GM18909 (cell line): ENCODE data around the gene CADPS2.

Source experiments
- ATAC-seq: cut with Tn5 transposase; IDR thresholded peaks from one replicate; pipeline ENCODE4 v1.9.1; 2021; ENCODE audit warnings: mild to moderate bottlenecking; ENCODE audit not compliant: unreplicated experiment, poor library complexity

CADPS2 gene

DNA sequence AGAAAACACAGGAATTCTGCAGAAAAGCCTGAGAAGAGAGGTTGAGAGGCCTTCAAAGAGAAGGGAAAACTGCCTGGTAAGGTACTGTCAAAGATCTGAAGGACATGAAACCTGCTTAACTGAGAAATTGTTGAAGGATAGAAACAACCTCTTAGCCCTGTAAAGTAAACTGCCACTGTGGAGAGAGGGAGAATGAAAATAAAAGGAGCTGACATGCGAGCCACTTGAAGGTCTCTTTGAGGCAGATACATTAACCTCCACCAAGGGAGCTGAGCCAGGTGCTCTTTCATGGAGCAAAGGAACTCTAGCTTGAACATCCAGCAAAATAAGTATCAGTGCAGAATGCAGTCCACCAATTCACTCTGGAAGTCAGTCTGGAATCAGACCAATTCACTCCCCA is 472.9 kb downstream of the CADPS2 start:
- ATAC-seq: no peak

DNA sequence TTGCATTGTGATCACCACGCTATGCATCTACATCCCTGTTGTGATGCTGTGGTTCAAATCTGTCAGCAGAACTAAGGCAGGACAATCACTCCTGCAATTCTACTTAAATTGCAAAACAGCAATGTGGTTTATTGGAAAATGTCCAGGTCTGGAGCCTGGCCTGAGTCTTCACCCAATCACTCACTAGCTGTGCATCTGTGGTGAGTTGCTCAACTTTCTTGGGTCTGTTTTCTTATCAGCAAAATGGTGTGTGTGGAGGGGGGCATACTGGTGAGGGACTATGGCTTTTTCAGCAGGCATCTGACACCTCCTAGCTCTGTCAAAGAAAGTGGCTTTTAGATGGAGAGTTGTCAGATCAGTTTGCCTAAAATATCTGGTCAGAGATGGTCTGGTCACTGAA is 473.4 kb downstream of the CADPS2 start:
- no peak for ATAC-seq

DNA sequence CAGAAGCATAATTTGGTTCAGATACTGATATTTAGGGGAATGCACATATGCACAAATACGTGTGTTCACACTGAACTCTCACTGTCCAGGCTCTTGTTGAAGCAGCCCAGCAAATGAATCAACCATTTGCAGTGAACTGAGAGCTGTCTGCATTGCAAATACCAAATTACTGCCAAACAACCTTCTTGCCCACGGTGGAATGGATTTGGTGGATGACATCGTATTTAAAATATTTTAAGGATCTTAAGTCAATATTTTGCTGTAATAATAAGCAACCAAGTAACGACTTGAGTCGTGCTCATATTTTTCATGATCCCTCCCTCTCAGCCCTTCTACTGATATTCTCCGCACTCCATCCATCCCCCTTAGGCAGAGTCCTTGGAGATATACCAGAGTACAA is 473.8 kb downstream of the CADPS2 start:
- ATAC-seq: no peak

DNA sequence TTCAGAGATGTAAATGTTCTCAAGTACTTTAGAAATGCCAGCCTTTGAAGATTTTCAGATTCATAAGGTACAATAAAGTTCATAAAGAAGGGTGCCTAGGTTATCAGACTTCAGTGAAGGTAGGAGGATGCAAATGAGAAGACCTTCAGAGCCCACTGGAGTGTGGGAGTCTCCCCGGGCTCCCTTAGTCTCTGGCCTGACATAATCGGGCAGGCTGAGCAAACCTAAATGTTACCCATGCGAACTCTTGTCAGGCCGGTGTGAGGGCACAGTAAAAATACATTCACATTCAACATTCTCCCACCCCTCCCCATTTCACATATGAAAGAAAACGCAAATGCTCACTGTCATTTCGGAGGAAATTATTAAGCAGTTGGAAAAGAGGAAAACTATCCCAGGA is 479.1 kb downstream of the CADPS2 start:
- no peak for ATAC-seq

DNA sequence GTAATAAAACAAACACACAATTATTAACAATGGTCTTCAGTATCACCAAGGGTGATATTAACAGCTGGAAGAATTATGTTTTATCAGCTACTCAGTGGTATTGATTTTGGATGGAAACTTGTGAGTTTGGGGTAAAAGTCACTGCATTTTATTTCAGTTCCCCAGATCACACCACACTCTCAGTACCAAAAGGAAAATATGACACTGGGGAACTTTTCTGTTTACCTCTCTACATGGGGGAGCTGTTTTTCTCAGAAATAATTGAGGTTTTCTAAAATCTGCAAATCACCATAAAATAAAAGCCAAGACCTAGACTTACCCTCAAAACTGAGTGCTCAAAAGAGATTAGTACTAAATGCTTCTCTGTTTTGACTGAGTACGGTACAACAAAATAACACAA is 483.1 kb downstream of the CADPS2 start:
- ATAC-seq: no peak

DNA sequence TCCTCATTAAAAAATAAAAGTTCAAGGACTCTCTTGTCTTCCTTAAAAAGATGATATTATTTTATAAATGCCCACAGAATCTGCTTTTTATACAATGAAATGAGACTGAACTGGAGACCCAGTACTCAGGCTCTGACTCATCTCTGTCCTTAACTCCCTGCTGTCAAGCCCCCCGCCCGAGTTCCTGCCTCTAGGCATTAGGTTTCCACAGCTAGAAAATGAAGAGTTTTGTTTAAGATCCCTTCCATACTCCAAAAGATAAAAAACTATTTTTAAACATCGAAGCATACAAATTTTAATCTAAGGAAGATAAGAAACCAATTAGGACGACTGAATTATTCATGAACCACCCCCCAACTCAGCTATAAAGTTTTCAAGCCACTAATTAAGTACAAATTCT is 484.0 kb downstream of the CADPS2 start:
- ATAC-seq: no peak

DNA sequence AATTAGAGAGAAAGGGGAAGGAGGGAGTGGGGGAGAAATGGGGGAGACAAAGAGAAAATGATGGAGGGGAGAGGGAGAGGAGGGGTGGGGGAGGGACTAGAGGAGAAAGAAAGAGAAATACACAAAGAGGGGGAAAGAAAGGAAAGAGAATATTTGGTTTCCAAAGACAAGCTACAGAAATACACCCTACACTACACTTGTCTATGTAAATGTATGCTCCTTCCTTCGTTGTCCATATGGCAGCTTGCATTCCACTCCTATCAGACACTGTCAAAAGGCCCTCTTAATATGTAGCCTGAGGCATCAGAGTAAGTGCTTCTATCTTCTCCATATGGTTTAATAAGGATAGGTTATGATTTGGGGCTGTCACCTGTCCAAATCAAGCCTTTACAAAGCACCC is 488.9 kb downstream of the CADPS2 start:
- ATAC-seq: no peak

DNA sequence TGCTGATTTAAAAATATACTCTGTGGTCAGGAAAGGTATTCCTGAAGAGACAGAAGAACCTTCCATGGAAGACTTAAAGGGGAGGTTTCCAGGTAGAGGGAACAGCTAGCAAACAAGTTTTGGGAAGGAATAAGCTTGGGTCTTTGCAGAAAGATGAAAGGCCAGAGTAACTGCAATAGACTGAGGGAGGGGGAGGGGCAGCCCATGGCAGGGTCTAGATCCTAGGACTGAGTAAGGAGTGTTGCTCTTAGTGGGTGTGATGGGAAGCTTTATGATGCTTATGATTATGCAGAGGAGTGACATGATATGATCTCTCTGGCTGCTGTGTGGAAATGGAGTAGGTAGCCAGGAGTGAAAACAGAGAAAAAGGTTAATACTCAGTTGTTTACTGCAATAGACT is 491.7 kb downstream of the CADPS2 start:
- no peak for ATAC-seq

DNA sequence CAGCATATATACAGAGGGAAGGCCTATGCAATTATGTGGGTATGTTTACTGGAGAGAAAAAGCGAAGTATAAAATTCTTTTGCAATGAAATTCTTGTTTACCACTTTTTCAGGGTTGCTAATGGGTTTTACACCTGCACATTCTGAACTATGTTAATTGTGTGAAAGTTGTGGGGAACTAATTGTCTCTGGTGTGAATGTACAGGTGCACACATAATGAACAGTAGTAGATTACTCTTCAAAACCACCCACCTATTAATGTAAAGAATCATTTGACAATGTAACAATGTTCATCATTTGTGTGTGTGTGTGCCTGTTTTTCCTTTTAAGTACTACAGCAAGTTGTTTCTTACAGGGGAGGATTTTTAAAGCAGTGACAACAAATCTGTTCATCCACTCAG is 501.7 kb downstream of the CADPS2 start:
- no peak for ATAC-seq

DNA sequence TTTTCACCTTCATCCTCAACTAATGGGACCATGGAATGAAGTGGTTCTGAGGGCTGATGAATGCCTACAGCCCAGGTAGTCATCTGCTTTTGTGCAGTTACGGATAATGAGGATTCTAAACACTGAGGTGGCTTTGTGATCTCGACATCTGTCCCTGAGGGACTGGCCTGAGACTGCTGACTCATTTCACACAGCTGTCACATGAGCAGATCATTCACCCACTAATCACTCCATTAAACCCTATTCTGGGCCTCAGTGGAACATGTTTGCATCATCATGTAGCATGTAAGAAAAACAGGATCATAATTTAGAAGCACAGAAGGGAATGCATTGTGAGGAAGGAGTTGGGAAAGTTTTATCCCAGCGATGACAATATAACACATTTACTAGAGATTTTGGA is 502.3 kb downstream of the CADPS2 start:
- ATAC-seq: peak; percentile 98

DNA sequence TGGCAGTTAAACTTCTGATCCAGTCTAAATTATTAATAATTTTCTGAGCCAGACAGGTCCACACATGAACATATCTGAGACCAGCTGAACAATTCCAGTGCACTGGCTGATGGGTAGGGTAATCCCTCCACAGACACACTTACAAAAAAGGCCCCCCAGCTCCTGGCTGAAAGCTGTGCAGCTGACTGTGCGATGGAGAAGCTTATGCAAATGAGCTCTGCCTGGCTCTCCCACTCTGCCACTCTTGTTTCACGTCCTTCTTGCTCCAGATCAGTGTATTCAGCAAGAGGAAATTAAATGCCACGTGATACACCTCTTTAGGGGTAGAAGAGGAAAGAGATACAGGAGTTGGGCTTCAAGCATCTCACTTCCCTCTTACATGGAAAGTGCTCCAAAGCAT is 505.3 kb downstream of the CADPS2 start:
- ATAC-seq: no peak

DNA sequence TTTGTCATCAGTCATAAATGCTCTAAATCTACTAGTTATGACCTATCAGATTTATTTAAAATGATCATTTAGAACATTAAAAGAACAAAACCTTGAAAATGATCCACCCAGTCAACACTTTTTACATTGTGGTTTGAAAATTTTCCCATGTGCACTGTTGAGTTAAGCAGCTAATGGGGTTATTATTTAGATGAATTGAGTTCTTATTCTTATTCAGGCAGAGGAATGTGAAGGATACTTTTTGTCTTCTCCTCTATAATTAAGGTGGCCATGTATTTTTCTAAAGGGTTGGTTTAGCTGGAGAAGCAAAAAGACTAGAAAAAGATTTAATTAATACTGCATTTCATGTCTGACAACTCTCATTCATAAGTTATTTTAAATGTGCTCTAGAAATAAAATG is 506.8 kb downstream of the CADPS2 start:
- no peak for ATAC-seq

DNA sequence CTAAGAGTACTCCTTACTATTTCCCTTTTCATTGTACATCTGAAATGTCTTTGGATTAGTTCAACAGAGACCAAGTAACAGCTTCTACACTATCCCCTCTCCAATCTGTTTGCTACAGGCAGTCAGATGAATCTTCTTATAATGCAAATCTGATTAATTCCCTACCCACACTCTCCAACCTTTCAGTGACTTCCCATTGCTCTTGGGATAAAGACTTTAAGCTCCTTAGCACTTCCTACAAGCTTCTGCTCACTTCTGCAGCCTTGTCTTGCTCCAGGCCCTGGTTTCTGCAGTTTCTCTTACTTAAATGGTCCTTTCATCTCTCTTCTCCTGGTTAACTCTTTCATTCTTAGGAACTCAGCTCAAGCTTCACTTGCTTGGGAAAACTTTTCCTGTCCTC is 516.5 kb downstream of the CADPS2 start:
- ATAC-seq: no peak

DNA sequence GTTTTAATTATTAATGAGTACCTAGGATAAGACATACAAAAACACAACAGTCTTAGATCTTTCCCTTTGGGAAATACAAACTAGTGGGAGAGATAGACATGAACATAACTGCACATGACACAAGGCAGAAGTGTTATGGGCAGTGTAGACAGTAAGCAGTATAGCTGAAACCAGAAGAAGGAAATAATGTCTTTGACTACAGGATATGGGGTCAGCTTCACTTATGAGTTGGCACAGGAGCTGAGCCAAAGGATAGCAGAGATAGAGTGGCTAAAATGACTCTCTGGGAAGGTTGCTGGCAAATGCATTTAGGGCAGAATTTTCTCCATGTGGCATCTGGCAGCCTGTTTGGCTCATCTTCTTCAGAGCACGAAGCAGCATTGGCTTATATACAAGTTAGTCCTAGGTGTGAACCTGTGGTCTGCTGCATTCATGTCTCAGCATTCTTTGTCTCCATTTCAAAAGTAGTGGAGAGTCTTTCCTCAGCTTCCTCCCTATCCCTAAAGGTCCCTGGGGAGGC is 521.4 kb downstream of the CADPS2 start:
- ATAC-seq: no peak

DNA sequence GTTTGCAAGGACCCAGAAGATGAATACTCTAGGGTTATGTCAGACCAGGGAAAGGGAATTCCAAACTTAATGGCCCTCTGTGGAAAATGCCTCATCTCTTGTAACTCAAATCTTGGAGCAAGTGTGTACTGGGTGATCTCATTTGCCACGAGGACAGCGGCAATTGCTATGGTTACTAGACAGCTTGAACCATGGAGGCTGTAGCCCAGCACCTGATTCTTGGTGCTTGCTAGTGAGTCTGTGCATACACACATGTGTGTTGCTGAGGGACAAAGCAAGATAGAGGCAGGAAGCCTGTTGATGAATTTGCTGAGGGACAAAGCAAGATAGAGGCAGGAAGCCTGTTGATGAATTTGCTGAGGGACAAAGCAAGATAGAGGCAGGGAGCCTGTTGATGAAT is 523.1 kb downstream of the CADPS2 start:
- no peak for ATAC-seq

DNA sequence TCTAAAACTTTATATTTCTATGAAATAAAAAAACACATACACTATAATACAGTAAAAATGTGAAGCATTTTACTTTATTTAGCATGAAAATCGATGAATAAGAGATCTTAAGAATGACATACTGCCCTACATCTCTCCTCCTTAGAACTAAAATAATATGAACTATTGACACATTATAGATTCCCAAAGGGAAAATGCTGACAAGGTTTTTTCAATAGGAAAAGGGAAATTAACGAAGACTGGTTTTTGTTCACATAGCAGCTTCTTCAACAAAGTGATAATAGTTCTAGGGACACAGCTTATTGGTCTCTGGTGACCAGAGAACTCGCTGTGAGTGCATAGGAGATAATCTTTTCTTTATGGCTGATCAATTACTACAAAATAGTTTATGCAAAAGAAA is 523.8 kb downstream of the CADPS2 start:
- ATAC-seq: no peak

DNA sequence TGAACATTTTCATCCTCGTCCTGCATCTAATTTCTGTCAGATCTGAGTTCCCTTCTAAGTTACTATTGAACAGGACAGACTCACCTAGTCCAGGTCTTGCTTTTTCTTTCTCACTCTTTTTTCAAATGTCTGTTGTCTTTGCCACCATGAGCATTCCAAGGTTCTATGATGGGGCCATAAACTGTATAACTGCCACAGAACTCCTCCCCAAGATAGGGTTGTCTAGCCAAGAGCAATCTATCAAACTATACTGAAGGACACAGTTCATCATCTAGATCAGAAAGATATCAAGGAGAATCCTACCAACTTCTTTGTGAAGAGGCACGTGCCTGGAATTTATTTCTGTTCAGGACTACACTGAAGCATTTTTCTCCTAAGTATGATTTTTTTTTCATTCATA is 531.6 kb downstream of the CADPS2 start:
- no peak for ATAC-seq

DNA sequence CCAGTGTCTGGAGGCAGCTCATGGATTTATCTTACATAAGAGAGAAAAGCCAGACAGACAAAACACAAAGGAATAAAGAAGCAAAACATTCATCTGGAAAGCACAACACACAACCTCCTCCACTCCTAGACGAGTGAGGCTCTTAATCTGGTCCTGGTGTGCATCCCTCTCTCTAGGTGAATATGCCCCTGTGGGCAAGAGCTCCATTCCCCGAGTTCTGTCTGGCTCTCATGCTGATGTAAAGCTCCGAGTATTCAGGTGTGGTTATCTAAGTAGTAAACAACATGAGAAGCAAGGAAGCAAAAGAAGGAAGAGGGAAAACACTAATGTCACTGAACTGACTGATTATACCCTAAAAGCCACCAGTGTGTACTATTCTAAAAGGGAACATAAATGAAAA is 533.8 kb downstream of the CADPS2 start:
- no peak for ATAC-seq

DNA sequence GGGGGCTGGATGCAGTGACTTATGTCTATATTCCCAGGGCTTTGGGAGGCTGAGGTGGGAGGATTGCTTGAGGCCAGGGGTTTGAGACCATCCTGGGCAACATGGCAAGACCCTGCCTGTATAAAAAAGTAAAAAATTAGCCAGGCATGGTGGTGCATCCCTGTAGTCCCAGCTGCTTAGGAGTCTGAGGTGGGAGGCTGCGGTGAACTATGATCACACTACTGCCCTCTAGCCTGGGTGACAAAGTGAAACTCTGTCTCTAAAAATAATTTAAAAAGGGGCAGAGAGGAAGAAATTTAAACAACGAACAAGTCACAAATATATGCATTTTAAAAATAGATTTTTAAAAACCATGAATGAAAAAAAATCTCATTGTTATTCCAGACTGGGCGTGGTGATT is 535.6 kb downstream of the CADPS2 start:
- ATAC-seq: no peak

DNA sequence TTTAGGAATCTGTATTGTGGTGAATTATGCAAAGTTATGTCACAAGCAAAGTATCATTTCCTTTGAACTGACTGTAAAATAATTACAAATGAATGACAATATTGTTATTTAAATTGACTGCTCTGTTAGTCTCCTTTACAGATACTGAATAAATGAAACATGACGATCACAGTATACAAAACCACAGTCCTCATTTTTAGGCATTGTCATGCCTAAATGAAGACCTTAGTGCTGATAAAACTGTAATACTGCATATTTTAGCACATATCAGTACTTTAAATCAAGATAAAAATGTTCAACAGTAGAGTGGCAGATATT is 542.0 kb downstream of the CADPS2 start:
- ATAC-seq: no peak

DNA sequence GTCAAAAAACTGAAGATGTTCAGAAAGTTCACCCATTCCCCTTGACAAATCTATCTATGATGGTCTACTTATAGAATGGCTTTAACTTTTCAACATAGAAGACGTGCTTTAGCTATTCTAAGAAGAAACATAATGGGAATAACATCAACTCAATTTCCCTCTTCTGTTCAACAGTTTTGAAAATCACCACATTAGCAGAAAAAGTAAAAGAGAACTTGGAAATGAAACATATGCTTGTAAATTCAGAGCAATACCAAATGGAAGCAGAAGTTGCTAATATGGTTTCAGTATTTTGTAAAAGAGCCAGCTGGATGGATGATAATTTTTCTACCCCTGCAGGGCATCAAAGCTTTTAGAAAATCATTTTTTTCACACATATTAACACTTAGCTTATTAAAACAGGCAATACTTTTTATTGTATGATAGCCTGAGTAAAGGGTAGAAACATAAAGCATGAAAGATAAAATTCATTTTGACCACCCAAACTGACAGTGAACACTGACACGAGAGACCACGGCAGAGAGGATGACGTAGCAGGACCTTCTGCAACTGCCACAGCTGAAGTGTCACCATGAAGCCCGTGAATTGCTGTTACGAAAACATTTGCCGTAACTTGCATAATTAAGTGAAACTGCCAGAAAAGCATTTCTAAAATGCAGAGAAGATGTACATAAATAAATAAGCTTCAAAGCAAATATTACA is 542.5 kb downstream of the CADPS2 start:
- ATAC-seq: no peak

DNA sequence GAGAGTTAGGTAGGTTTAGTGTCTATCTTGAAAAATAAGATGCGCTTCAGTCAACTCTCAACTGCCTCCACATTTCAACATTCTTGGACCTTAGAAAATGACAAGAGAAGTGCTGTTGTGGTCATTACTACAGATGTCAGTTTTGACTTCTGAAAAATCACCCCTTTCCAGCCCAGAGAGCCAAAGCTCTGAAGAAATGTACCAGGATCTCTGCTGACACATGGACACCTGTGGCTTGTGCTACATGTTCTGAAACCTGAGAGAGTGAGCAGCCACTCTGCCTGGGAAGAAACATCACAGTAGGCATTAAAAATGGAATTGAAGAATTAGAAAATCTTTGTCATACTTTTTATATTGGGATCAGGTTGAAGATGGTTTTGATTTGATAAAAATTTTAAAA is 545.8 kb downstream of the CADPS2 start:
- ATAC-seq: no peak
